GM12891 (cell line): ENCODE results near the gene SFXN5.

Experiments used
- POLR2A ChIP-seq: IDR thresholded peaks from 2 replicates; pipeline ENCODE4 v1.6.1; 2011; ENCODE audit warnings: low read depth, low read length, control low read depth
- POLR2AphosphoS5 ChIP-seq: IDR thresholded peaks from 2 replicates; pipeline ENCODE4 v1.6.1; 2011; ENCODE audit warnings: low read depth, low read length, control low read depth
- SPI1 ChIP-seq: IDR thresholded peaks from 2 replicates; pipeline ENCODE4 v1.6.1; 2011; ENCODE audit warnings: low read depth, low read length, control low read depth
- TAF1 ChIP-seq: IDR thresholded peaks from 2 replicates; pipeline ENCODE4 v1.6.1; 2011; ENCODE audit warnings: low read depth, low read length, control low read depth

DNA sequence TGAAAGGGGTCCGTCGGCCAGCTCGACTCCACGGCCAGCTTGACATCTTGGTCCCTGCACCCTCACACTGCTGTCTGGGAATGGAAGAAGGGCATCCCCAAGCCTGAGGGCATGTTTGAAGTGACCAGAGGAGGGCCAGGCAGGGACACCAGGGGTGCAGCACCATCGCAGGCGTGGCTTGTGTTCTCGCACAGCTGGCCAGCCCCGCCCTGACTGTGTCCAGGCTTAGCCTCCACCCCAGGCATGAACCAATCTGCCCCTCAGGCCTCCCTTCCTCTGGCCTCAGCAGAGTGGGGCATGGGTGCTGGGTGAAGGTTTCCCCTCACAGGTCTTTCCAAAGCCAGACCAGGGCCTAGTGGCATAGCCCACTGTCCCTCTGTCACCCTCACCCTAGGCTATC is 129.2 kb downstream of the SFXN5 start:
- TF ChIP-seq POLR2A, result no peak
- no peak for TF ChIP-seq POLR2AphosphoS5
- no peak for TF ChIP-seq TAF1
- no peak for TF ChIP-seq SPI1
